H1 (cell line): Measurements from ENCODE around the gene ARHGAP27. TPM values are rescaled to one million over a fixed set of nuclear protein-coding genes. Genes with fewer than 3 reads are reported as not detected.
"Not testable (repeated sequence)": the region's sequence is repeated elsewhere in the genome, so short reads cannot be mapped to it uniquely, and the experiment has no call there.

Experiments
- CTCF ChIA-PET: fragments of 300-600 bp; sonication (Branson Sonifier 250); formaldehyde crosslinking; loops from one replicate; lab custom pipeline; 2021; ENCODE audit not compliant: partially characterized antibody; lab: Charles Lee
- POLR2A ChIA-PET: fragments of 300-600 bp; sonication (Branson Sonifier 250); formaldehyde crosslinking; loops from one replicate; lab custom pipeline; 2021; ENCODE audit warnings: inconsistent platforms; ENCODE audit not compliant: partially characterized antibody; lab: Charles Lee
- DNase-seq, 2 experiments: peaks; one replicate each; pipeline versions ENCODE4 v3.0.0 to v3.0.0-alpha.2; 2010 to 2022; ENCODE audit warnings: low spot score in 2 of 2, low read depth in 1 of 2, mixed read lengths in 1 of 2
- FAIRE-seq: peaks from 2 replicates; lab custom pipeline; 2011; peaks lifted over from hg19 to GRCh38; lab: Jason Lieb, UNC
- H2AFZ ChIP-seq: 2 replicates; pipeline ENCODE4 v1.8.1; 2012; ENCODE audit warnings: low read length, inconsistent platforms
- H2AK5ac ChIP-seq: 2 replicates; pipeline ENCODE4 v1.6.1; 2013; ENCODE audit warnings: low read depth, low read length
- H2BK120ac ChIP-seq: replicated peaks from 2 replicates; pipeline ENCODE3; 2013; ENCODE audit warnings: low read depth, low read length, inconsistent platforms
- H2BK12ac ChIP-seq: 2 replicates; pipeline ENCODE4 v1.6.1; 2013; ENCODE audit warnings: low read depth, low read length
- H2BK15ac ChIP-seq: 2 replicates; pipeline ENCODE4 v1.6.1; 2013; ENCODE audit warnings: low read length
- H2BK20ac ChIP-seq: 2 replicates; pipeline ENCODE4 v1.6.1; 2013; ENCODE audit warnings: low read length
- H2BK5ac ChIP-seq: 2 replicates; pipeline ENCODE4 v1.6.1; 2013; ENCODE audit warnings: low read depth, low read length
- H3K14ac ChIP-seq: 2 replicates; pipeline ENCODE4 v1.6.1; 2013; ENCODE audit warnings: inconsistent platforms; ENCODE audit not compliant: insufficient read length
- H3K18ac ChIP-seq: 2 replicates; pipeline ENCODE4 v1.6.1; 2013; ENCODE audit warnings: low read length; ENCODE audit errors: extremely low read depth
- H3K23ac ChIP-seq: 2 replicates; pipeline ENCODE4 v1.6.1; 2013; ENCODE audit warnings: inconsistent platforms; ENCODE audit not compliant: insufficient read length
- H3K23me2 ChIP-seq: 2 replicates; pipeline ENCODE4 v1.6.1; 2013; ENCODE audit warnings: low read depth, low read length
- H3K27ac ChIP-seq: 2 replicates; pipeline ENCODE4 v1.6.1; 2011; ENCODE audit warnings: low read depth, low read length, inconsistent platforms
- H3K27me3 ChIP-seq, 4 experiments: replicated peaks in 1 of 4; 1 replicate in 1 of 4; 2 replicates in 3 of 4; pipeline versions ENCODE4 v1.6.1 to v1.8.1; 2011 to 2013; ENCODE audit warnings: low read length in 3 of 4, mild to moderate bottlenecking in 3 of 4, inconsistent platforms in 2 of 4, mixed read lengths in 2 of 4, moderate library complexity in 1 of 4; ENCODE audit not compliant: control insufficient read depth in 3 of 4, insufficient read depth in 3 of 4; ENCODE audit errors: extremely low read depth in 1 of 4
- H3K36me3 ChIP-seq, 4 experiments: 2 replicates each; pipeline versions ENCODE4 v1.6.1 to v1.8.1; 2011 to 2013; ENCODE audit warnings: mild to moderate bottlenecking in 4 of 4, low read length in 3 of 4, moderate library complexity in 2 of 4, control low read depth in 1 of 4, inconsistent platforms in 1 of 4; ENCODE audit not compliant: insufficient read depth in 4 of 4, control insufficient read depth in 2 of 4
- H3K4ac ChIP-seq: replicated peaks from 2 replicates; pipeline ENCODE3; 2013; ENCODE audit warnings: low read length, low read depth, mixed read lengths, inconsistent platforms; ENCODE audit not compliant: insufficient read length
- H3K4me1 ChIP-seq, 4 experiments: replicated peaks in 1 of 4; 1 replicate in 1 of 4; 2 replicates in 3 of 4; pipeline versions ENCODE4 v1.6.1 to v1.8.1; 2011 to 2013; ENCODE audit warnings: low read length in 3 of 4, inconsistent platforms in 2 of 4, mixed read lengths in 1 of 4; ENCODE audit not compliant: insufficient read depth in 4 of 4, control insufficient read depth in 3 of 4
- H3K4me2 ChIP-seq, 2 experiments: 2 replicates each; pipeline versions ENCODE4 v1.6.1 to v1.8.1; 2011 to 2013; ENCODE audit warnings: low read depth in 2 of 2, low read length in 2 of 2, control low read depth in 1 of 2, inconsistent platforms in 1 of 2, mild to moderate bottlenecking in 1 of 2; ENCODE audit not compliant: insufficient read depth in 1 of 2
- H3K4me3 ChIP-seq, 4 experiments: fragments of 200-600, 300-600 bp in 1 of 4; sonication (generic), shearing (Covaris generic), sonication (Bioruptor Twin) in 1 of 4; 2 replicates each; pipeline versions ENCODE4 v1.5.1 to v1.8.1; 2011 to 2016; ENCODE audit warnings: low read length in 4 of 4, low read depth in 3 of 4, control low read depth in 2 of 4, inconsistent platforms in 2 of 4, mild to moderate bottlenecking in 2 of 4, mixed read lengths in 1 of 4, moderate library complexity in 1 of 4; ENCODE audit not compliant: insufficient read depth in 2 of 4; ENCODE audit errors: extremely low read depth in 1 of 4
- H3K56ac ChIP-seq: replicated peaks from 2 replicates; pipeline ENCODE3; 2013; ENCODE audit warnings: low read depth, mild to moderate bottlenecking, mixed read lengths, low read length, inconsistent platforms; ENCODE audit not compliant: insufficient read length
- H3K79me1 ChIP-seq: 2 replicates; pipeline ENCODE4 v1.6.1; 2013; ENCODE audit warnings: low read depth, low read length, control low read depth
- H3K79me2 ChIP-seq, 2 experiments: 2 replicates each; pipeline versions ENCODE4 v1.6.1 to v1.8.1; 2012 to 2013; ENCODE audit warnings: low read length in 2 of 2, mild to moderate bottlenecking in 2 of 2, inconsistent platforms in 1 of 2; ENCODE audit not compliant: insufficient read depth in 2 of 2, control insufficient read depth in 1 of 2
- H3K9ac ChIP-seq, 4 experiments: replicated peaks in 1 of 4; 1 replicate in 1 of 4; 2 replicates in 3 of 4; pipeline versions ENCODE4 v1.6.1 to v1.8.1; 2011 to 2013; ENCODE audit warnings: low read depth in 3 of 4, low read length in 3 of 4, control low read depth in 2 of 4, mild to moderate bottlenecking in 2 of 4, moderate library complexity in 2 of 4, inconsistent platforms in 1 of 4; ENCODE audit errors: extremely low read depth in 1 of 4
- H3K9me3 ChIP-seq, 2 experiments: 2 replicates each; pipeline versions ENCODE4 v1.6.1 to v1.8.1; 2012 to 2013; ENCODE audit warnings: mild to moderate bottlenecking in 2 of 2, moderate library complexity in 2 of 2, control low read depth in 1 of 2, inconsistent platforms in 1 of 2, low read depth in 1 of 2, low read length in 1 of 2, mixed read lengths in 1 of 2; ENCODE audit not compliant: insufficient read depth in 2 of 2
- H4K20me1 ChIP-seq, 2 experiments: replicated peaks in 1 of 2; 2 replicates each; pipeline versions ENCODE3 to v1.8.1; 2011 to 2013; ENCODE audit warnings: inconsistent platforms in 2 of 2, low read length in 2 of 2, mild to moderate bottlenecking in 1 of 2; ENCODE audit not compliant: insufficient read depth in 2 of 2, control insufficient read depth in 1 of 2
- H4K5ac ChIP-seq: 2 replicates; pipeline ENCODE4 v1.6.1; 2013; ENCODE audit warnings: low read length, low read depth, mixed read lengths, inconsistent platforms; ENCODE audit not compliant: insufficient read length
- H4K8ac ChIP-seq: 2 replicates; pipeline ENCODE4 v1.8.0; 2013; ENCODE audit warnings: mild to moderate bottlenecking, moderate library complexity, low read length, inconsistent platforms; ENCODE audit not compliant: insufficient read depth; ENCODE audit errors: extremely low read depth
- H4K91ac ChIP-seq: replicated peaks from 2 replicates; pipeline ENCODE3; 2013; ENCODE audit warnings: low read length, mixed read lengths, inconsistent platforms; ENCODE audit not compliant: insufficient read length
- WGBS, 2 experiments: shearing (Covaris generic) in 1 of 2; methylation state at CpG; one replicate each; pipeline versions ENCODE4 v1.1.6 to v1.1.7; 2013 to 2015; ENCODE audit warnings: low lambda C conversion rate in 2 of 2, mixed read lengths in 2 of 2, inconsistent platforms in 1 of 2, low coverage in 1 of 2, missing lambda C conversion rate in 1 of 2; ENCODE audit not compliant: insufficient replicate concordance in 2 of 2, insufficient coverage in 1 of 2, insufficient read length in 1 of 2; ENCODE audit errors: extremely low coverage in 1 of 2, missing lambda C conversion rate in 1 of 2; 5-methylcytosine and 5-hydroxymethylcytosine counted together
- polyA plus RNA-seq, 7 experiments: library from polyadenylated mRNA; depleted of rRNA in 3 of 7; stranded (reverse) in 5 of 7; unstranded in 2 of 7; fragments of >200 nt in 5 of 7; fragments of 200-250 nt in 2 of 7; gene quantifications; 1 replicate in 5 of 7; 2 replicates in 1 of 7; 4 replicates in 1 of 7; pipeline versions ENCODE4 v1.2.1 to v1.2.3, GENCODE V29; 2011 to 2013; ENCODE audit warnings: missing spikeins in 2 of 7, mixed read lengths in 2 of 7
- total RNA-seq: library from RNA; stranded (reverse); fragmentation: NEBNext Ultra II Directional; extraction: Animal tissue kit (Norgen Biotek cat#: 25700); gene quantifications from 2 replicates; pipeline ENCODE4 v1.2.1, GENCODE V29; 2021

ARHGAP27 gene
- total and polyA plus RNA-seq, 2 of the 8 experiments (the other 6 are each of a cell fraction or from before 2014, with no cell fraction given): 11.6 to 13.1 TPM

DNA sequence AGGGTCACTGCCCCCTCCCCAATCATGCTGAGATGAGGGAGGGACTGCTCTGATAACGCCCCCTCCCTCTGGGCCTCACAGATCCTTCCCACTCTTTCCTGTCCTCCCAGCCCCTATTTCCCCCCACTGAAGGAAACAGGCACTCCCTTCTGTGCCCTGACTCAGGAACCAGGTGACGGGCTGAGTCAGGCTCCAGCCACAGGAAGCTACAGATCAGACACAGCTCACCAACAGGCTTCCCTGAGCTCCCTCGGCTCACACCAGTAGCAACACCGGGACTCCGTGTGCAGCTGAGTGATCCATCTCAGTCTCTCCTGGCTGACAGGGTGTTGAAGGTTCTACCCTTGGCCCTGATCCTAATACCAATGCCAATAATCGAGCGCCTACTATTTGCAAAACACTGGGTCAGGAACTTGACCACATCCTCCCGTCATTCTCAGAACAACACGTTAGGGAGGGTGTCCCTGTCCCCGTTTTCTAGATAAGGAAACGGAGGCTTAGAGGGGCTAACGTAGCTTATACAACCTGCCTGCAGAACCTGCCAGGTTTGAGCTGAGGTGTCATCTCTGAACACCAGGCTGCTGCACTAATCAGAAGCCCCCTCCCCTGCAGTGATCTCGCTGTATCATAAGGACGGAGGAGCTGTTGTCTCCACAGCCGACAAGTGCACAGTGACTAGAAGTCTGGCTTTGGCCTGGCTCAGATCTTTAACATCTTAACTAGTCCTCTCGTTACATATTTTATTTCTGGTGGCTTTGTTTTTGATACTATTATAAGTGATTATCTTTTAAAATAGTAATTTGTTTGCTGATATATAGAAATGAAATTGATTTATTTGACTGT, 13.5 kb upstream of the ARHGAP27 start:
- H3K18ac ChIP-seq, H4K5ac ChIP-seq, H4K8ac ChIP-seq, H3K9ac ChIP-seq, H3K4me2 ChIP-seq, H3K9me3 ChIP-seq, H3K79me2 ChIP-seq, H2AK5ac ChIP-seq, FAIRE-seq, H2BK5ac ChIP-seq, H3K4ac ChIP-seq, H3K23me2 ChIP-seq, H3K56ac ChIP-seq, DNase-seq, H3K4me3 ChIP-seq, H3K27ac ChIP-seq, H2BK120ac ChIP-seq, H2BK12ac ChIP-seq, H4K91ac ChIP-seq, H3K36me3 ChIP-seq, H3K14ac ChIP-seq, H2BK20ac ChIP-seq, H3K27me3 ChIP-seq, H2BK15ac ChIP-seq, H2AFZ ChIP-seq, H4K20me1 ChIP-seq, H3K23ac ChIP-seq, H3K4me1 ChIP-seq, POLR2A ChIA-PET, H3K79me1 ChIP-seq: not testable (repeated sequence)
- CTCF ChIA-PET: interaction anchor here (0.6 to 1.0 kb wide), 2 partner anchors 18 to 644 kb away, joined by 4 to 5 read pairs; no protein-coding TSS in a partner anchor
- 94% methylated on average over 13 of the region's 16 CpGs; no CpG with 5 or more reads in 1 of the 2 experiments for WGBS, 2 experiments
